GM10266 (cell line): Measurements from ENCODE around the gene DNAI7.

Source experiments
- DNase-seq: peaks from one replicate; pipeline ENCODE4 v3.0.0; 2012; ENCODE audit errors: extremely low spot score
- CTCF ChIP-seq: IDR thresholded peaks from 2 replicates; pipeline ENCODE4 v1.5.1; 2012; ENCODE audit warnings: mild to moderate bottlenecking, low read depth; ENCODE audit not compliant: control insufficient read depth, insufficient read depth; ENCODE audit errors: missing control alignments

Gene DNAI7

DNA sequence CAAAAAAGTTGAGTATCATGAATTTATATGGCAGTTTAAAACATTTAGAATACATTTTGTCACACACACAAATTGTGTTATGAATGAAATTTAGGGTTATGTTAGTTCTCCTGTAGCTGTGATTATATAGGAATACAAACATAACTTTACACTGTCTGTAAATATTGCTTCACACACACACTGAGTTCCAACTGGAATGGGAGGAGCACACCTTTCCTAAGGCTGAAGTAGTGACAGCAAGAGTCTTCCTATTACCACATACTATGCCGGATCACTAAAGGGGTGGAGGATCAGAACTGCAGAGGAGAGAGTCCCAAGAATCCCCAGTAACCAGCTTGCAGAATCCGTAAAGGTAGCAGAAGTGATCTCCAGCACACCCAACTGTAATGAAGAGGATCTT lies 63.7 kb downstream of the DNAI7 start:
- no peak for DNase-seq
- no peak for TF ChIP-seq CTCF

DNA sequence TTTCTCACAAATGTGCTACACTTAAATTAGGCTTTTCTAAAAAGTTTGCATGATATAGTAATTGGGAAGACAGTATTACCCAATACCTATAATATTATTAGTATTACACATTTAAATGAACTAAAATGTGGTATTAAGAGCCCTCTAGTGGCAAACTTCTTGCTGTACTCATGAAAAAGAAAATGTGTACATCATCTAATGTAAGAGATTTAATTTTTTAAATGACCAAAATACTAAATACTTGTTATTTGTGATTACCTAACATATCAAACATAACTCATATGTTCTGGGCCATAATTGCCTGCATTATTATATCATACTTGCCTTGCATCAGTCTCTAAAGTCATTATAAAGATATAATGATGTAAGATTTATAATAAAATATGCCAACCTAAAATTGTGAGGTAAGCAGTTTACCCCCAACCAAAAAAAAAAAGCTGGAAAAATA lies 64.2 kb downstream of the DNAI7 start:
- peak; percentile 53 for TF ChIP-seq CTCF
- peak; percentile 14 for DNase-seq

- no peak for TF ChIP-seq CTCF
- no peak for DNase-seq
Observed at GRCh38 chr12:25126746-25127145, 68.2 kb downstream of the DNAI7 start.

GRCh38 chr12:25126101-25126500 lies 68.9 kb downstream of the DNAI7 start:
- DNase-seq: no peak
- no peak for TF ChIP-seq CTCF

- DNase-seq: no peak
- TF ChIP-seq CTCF: no peak
Observed at GRCh38 chr12:25124493-25124892, 70.5 kb downstream of the DNAI7 start.

DNA sequence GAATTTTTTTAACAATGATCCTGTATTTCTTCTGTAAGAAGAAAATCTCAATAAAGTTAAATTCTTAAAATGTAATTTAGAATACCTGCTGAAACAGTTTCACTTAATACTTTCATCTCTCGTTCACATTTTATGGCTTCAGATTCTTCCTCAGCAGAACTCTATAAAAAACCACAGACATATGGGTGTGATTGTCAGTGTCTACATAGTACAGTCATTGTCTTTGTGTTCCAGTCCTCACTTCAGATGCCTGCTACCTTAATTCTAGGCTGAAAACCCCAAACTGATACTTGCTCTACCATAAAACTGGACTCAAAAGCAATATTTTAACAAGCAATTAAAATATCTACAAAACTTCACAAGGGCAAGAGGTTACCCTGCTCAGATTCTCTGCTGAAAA lies 71.8 kb downstream of the DNAI7 start:
- DNase-seq: no peak
- TF ChIP-seq CTCF: no peak

GRCh38 chr12:25121916-25122315 lies 73.0 kb downstream of the DNAI7 start:
- no peak for DNase-seq
- no peak for TF ChIP-seq CTCF
